Astrocyte of the hippocampus (primary cell): ENCODE data around the gene COX5B.
"Not testable (repeated sequence)": the region's sequence is repeated elsewhere in the genome, so short reads cannot be mapped to it uniquely, and the experiment has no call there.

Experiments used
- DNase-seq: peaks from one replicate; pipeline ENCODE4 v3.0.0; 2011; ENCODE audit warnings: low read depth, low spot score

COX5B gene

GRCh38 chr2:97673182-97673914 lies 27.5 kb downstream of the COX5B start:
- no peak for DNase-seq

- no peak for DNase-seq
These were observed 28.0 kb downstream of the COX5B start for GRCh38 chr2:97673915-97674283.

- DNase-seq = no peak
These were observed 29.7 kb downstream of the COX5B start for GRCh38 chr2:97675430-97676113.

- no peak for DNase-seq
These were observed 30.8 kb downstream of the COX5B start for GRCh38 chr2:97676620-97677019.

GRCh38 chr2:97677480-97677879 lies 31.6 kb downstream of the COX5B start:
- no peak for DNase-seq

- DNase-seq = no peak
These were observed 32.4 kb downstream of the COX5B start for GRCh38 chr2:97678298-97678697.

- not testable (repeated sequence) for DNase-seq
These were observed 41.4 kb downstream of the COX5B start for GRCh38 chr2:97687235-97687634.

GRCh38 chr2:97688062-97688827 lies 42.4 kb downstream of the COX5B start:
- no peak for DNase-seq

- DNase-seq = no peak
These were observed 45.3 kb downstream of the COX5B start for GRCh38 chr2:97691166-97691565.

GRCh38 chr2:97693476-97693875 lies 47.6 kb downstream of the COX5B start:
- peak; percentile 33 for DNase-seq

- no peak for DNase-seq
These were observed 49.9 kb downstream of the COX5B start for GRCh38 chr2:97695744-97696143.

GRCh38 chr2:97697252-97698235 lies 51.7 kb downstream of the COX5B start:
- peak; percentile 90 for DNase-seq
